Lower leg skin (tissue), 4 donors: ENCODE data around the gene C1QL2. TPM values are rescaled to one million over a fixed set of nuclear protein-coding genes. Genes with fewer than 3 reads are reported as not detected.

Source experiments
- DNase-seq, 2 donors: peaks; one replicate each; pipeline ENCODE4 v3.0.0-alpha.2; 2019; ENCODE audit warnings: low spot score in 2 of 2
- H3K4me3 ChIP-seq: fragments of 200-600 bp; sonication (generic); 2 replicates; pipeline ENCODE4 v1.5.1; 2017; ENCODE audit warnings: mild to moderate bottlenecking, low read depth; ENCODE audit not compliant: poor library complexity, severe bottlenecking
- CTCF ChIP-seq, 3 donors: fragments of 450-650 bp; IDR thresholded peaks; one replicate each; pipeline ENCODE4 v1.5.1; 2016; ENCODE audit warnings: antibody characterized with exemption in 3 of 3, mild to moderate bottlenecking in 3 of 3, moderate library complexity in 2 of 3
- POLR2A ChIP-seq, 2 donors: fragments of 450-650 bp; IDR thresholded peaks; one replicate each; pipeline ENCODE4 v1.6.1; 2016 to 2017; ENCODE audit warnings: antibody characterized with exemption in 2 of 2, mild to moderate bottlenecking in 1 of 2, moderate library complexity in 1 of 2
- WGBS, 2 donors: methylation state at CpG; one replicate each; pipeline ENCODE4 v1.1.5; 2018; 5-methylcytosine and 5-hydroxymethylcytosine counted together
- intact Hi-C: fragments of 100-400 bp; cut with DNase I; formaldehyde crosslinking; loops from one replicate; pipeline ENCODE4 v1.15.0; 2023; ENCODE audit warnings: low total_unique reads
- total RNA-seq, 4 donors: library from RNA; depleted of rRNA; stranded (reverse); fragments of >200 nt; gene quantifications; one replicate each; pipeline ENCODE4 v1.1.0, GENCODE V29; 2016

C1QL2 gene
- total RNA-seq, 4 donors from 2014 or later = 0.22 to 0.65 TPM; not detected in 2

- intact Hi-C loops = no loop called here
- no peak for TF ChIP-seq POLR2A (IDR thresholded peaks at IDR 0.05)
- no peak for TF ChIP-seq CTCF (IDR thresholded peaks at IDR 0.05)
- 50 to 61% methylated on average over 7 of the region's 7 CpGs for WGBS, 2 donors
- H3K4me3 ChIP-seq = no peak overlapping the region
- DNase-seq = no peak
These were observed 38.0 kb upstream of the C1QL2 start for GRCh38 chr2:119196301-119197125.

GRCh38 chr2:119195887-119196286, 37.3 kb upstream of the C1QL2 start:
- no peak overlapping the region for H3K4me3 ChIP-seq
- no peak for DNase-seq
- intact Hi-C loops = no loop called here
- TF ChIP-seq POLR2A (IDR thresholded peaks at IDR 0.05) = no peak
- TF ChIP-seq CTCF (IDR thresholded peaks at IDR 0.05) = no peak
- WGBS, 2 donors = 19 to 22% methylated on average over 2 of the region's 2 CpGs

GRCh38 chr2:119195001-119195400, 36.5 kb upstream of the C1QL2 start:
- no peak overlapping the region for H3K4me3 ChIP-seq
- 87 to 95% methylated on average over 5 of the region's 5 CpGs for WGBS, 2 donors
- no peak for DNase-seq
- no peak for TF ChIP-seq POLR2A (IDR thresholded peaks at IDR 0.05)
- TF ChIP-seq CTCF (IDR thresholded peaks at IDR 0.05) = no peak
- intact Hi-C loops = no loop called here

GRCh38 chr2:119192893-119193292, 34.3 kb upstream of the C1QL2 start:
- no peak for DNase-seq
- intact Hi-C loops = no loop called here
- WGBS, 2 donors = 77 to 81% methylated on average over 6 of the region's 6 CpGs
- TF ChIP-seq POLR2A (IDR thresholded peaks at IDR 0.05) (no peak), CTCF (IDR thresholded peaks at IDR 0.05) (no peak)
- no peak overlapping the region for H3K4me3 ChIP-seq

- DNase-seq = no peak
- TF ChIP-seq CTCF (IDR thresholded peaks at IDR 0.05) (no peak), POLR2A (IDR thresholded peaks at IDR 0.05) (no peak)
- no peak overlapping the region for H3K4me3 ChIP-seq
- WGBS, 2 donors = 55 to 57% methylated on average over 8 of the region's 8 CpGs
- intact Hi-C loops = no loop called here
These were observed 32.0 kb upstream of the C1QL2 start for GRCh38 chr2:119190321-119191111.
